ENCODE data around the gene ARHGDIG. TPM values are rescaled to one million over a fixed set of nuclear protein-coding genes. Genes with fewer than 3 reads are reported as not detected.
A peak's percentile ranks its signal among the peaks of the same experiment; 100 is the strongest.

Gene ARHGDIG
- total and polyA plus RNA-seq, 9 of the 15 experiments (the other 6 are each of a cell fraction or from before 2014, with no cell fraction given) = 0.36 to 2.5 (median 0.64) TPM; not detected in 2

DNA sequence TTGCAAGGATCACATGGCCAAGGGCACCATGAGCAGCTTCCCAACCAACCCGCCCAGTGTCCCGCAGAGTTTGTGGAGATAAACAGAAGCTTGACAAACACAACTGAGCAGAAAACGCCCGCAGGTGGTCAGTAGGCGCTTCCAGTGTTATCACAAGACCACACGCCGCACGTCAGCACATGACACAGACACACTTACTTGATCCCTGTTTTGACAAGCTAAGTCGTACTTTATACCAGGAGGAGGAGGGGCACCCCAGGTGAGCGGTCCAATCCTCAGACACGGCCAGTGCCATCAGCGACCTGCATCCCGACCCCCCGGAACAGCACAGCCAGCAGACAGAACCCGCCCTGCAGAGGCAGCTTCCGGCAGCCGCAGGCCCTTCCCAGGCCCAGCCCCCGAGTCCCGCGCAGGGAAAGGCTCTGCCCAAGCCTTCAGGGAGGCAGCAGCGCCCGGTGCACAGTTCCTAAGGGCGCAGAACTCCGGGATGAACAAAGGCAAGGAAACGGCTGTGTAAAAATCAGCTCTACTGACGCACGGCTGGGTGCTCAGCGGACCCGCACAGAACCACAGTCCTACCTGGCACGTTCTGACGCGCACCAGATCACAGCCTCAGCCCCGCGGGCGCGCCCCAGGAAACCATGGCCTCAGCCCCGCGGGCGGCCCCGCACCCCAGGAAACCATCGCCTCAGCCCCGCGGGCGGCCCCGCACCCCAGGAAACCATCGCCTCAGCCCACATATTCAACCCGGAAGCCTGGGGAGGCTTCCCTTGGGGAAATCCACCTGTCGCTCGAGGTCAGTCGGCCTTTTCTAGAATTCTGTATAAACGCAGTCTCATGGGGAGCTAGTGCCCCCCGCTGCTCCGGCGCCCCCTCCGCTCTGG, 44.3 kb downstream of the ARHGDIG start (continued):
- peak; percentile 60 to 69; a peak in 3 of 4 replicates for TF ChIP-seq TBL1XR1 (IDR thresholded peaks at IDR 0.05; ENCODE audit: low read length in 2 of 2)
- TF ChIP-seq BRCA1 (IDR thresholded peaks at IDR 0.05) = no peak
- no peak for TF ChIP-seq BRCA1 (CRISPR knock-in tag; IDR thresholded peaks at IDR 0.05)
- peak in 1 of 2 experiments; percentile 30; a peak in 1 of 4 replicates for TF ChIP-seq SIN3A (IDR thresholded peaks at IDR 0.05; ENCODE audit: borderline replicate concordance in 2 of 2, control insufficient read depth in 1 of 2, low read depth in 2 of 2, low read length in 2 of 2)
- no peak for TF ChIP-seq BRD4 (IDR thresholded peaks at IDR 0.05)
- TF ChIP-seq, protein P1, sequence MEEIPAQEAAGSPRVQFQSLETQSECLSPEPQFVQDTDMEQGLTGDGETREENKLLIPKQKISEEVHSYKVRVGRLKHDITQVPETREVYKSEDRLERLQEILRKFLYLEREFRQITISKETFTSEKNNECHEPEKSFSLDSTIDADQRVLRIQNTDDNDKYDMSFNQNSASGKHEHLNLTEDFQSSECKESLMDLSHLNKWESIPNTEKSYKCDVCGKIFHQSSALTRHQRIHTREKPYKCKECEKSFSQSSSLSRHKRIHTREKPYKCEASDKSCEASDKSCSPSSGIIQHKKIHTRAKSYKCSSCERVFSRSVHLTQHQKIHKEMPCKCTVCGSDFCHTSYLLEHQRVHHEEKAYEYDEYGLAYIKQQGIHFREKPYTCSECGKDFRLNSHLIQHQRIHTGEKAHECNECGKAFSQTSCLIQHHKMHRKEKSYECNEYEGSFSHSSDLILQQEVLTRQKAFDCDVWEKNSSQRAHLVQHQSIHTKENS (CRISPR knock-in tag; IDR thresholded peaks at IDR 0.05) = no peak
- no peak for TF ChIP-seq IRF2 (CRISPR knock-in tag; IDR thresholded peaks at IDR 0.05)
- no peak for TF ChIP-seq ZNF140 (CRISPR knock-in tag; IDR thresholded peaks at IDR 0.05)
- TF ChIP-seq RBFOX2 (IDR thresholded peaks at IDR 0.05; ENCODE audit: low read depth, low read length) = peak; percentile 38; the same call in 1 of the 2 replicates
- TF ChIP-seq KLF1 (tag; IDR thresholded peaks at IDR 0.05) = no peak; the same call in 1 of the 2 replicates
- no peak for TF ChIP-seq SRSF1 (IDR thresholded peaks at IDR 0.05; ENCODE audit: low read depth, low read length)
- TF ChIP-seq ZNF668 (CRISPR knock-in tag; IDR thresholded peaks at IDR 0.05) = no peak
- TF ChIP-seq, protein P2, sequence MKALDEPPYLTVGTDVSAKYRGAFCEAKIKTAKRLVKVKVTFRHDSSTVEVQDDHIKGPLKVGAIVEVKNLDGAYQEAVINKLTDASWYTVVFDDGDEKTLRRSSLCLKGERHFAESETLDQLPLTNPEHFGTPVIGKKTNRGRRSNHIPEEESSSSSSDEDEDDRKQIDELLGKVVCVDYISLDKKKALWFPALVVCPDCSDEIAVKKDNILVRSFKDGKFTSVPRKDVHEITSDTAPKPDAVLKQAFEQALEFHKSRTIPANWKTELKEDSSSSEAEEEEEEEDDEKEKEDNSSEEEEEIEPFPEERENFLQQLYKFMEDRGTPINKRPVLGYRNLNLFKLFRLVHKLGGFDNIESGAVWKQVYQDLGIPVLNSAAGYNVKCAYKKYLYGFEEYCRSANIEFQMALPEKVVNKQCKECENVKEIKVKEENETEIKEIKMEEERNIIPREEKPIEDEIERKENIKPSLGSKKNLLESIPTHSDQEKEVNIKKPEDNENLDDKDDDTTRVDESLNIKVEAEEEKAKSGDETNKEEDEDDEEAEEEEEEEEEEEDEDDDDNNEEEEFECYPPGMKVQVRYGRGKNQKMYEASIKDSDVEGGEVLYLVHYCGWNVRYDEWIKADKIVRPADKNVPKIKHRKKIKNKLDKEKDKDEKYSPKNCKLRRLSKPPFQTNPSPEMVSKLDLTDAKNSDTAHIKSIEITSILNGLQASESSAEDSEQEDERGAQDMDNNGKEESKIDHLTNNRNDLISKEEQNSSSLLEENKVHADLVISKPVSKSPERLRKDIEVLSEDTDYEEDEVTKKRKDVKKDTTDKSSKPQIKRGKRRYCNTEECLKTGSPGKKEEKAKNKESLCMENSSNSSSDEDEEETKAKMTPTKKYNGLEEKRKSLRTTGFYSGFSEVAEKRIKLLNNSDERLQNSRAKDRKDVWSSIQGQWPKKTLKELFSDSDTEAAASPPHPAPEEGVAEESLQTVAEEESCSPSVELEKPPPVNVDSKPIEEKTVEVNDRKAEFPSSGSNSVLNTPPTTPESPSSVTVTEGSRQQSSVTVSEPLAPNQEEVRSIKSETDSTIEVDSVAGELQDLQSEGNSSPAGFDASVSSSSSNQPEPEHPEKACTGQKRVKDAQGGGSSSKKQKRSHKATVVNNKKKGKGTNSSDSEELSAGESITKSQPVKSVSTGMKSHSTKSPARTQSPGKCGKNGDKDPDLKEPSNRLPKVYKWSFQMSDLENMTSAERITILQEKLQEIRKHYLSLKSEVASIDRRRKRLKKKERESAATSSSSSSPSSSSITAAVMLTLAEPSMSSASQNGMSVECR (CRISPR knock-in tag; IDR thresholded peaks at IDR 0.05) = no peak
- TF ChIP-seq HDAC3 (IDR thresholded peaks at IDR 0.05; ENCODE audit: borderline replicate concordance, partially characterized antibody) = no peak
- TF ChIP-seq, protein P3, sequence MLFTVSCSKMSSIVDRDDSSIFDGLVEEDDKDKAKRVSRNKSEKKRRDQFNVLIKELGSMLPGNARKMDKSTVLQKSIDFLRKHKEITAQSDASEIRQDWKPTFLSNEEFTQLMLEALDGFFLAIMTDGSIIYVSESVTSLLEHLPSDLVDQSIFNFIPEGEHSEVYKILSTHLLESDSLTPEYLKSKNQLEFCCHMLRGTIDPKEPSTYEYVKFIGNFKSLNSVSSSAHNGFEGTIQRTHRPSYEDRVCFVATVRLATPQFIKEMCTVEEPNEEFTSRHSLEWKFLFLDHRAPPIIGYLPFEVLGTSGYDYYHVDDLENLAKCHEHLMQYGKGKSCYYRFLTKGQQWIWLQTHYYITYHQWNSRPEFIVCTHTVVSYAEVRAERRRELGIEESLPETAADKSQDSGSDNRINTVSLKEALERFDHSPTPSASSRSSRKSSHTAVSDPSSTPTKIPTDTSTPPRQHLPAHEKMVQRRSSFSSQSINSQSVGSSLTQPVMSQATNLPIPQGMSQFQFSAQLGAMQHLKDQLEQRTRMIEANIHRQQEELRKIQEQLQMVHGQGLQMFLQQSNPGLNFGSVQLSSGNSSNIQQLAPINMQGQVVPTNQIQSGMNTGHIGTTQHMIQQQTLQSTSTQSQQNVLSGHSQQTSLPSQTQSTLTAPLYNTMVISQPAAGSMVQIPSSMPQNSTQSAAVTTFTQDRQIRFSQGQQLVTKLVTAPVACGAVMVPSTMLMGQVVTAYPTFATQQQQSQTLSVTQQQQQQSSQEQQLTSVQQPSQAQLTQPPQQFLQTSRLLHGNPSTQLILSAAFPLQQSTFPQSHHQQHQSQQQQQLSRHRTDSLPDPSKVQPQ (CRISPR knock-in tag; IDR thresholded peaks at IDR 0.05; ENCODE audit: borderline replicate concordance) = no peak
- no peak for TF ChIP-seq ZNF23 (CRISPR knock-in tag; IDR thresholded peaks at IDR 0.05)
- TF ChIP-seq THAP7 (CRISPR knock-in tag; IDR thresholded peaks at IDR 0.05) = no peak
- TF ChIP-seq ZNF3 (CRISPR knock-in tag; IDR thresholded peaks at IDR 0.05) = no peak
- TF ChIP-seq MED1 (CRISPR knock-in tag; IDR thresholded peaks at IDR 0.05; ENCODE audit: borderline replicate concordance) = no peak
